ENCODE results near the gene HNRNPH1.
"Not testable (repeated sequence)": the region's sequence is repeated elsewhere in the genome, so short reads cannot be mapped to it uniquely, and the experiment has no call there.

HNRNPH1 gene

DNA sequence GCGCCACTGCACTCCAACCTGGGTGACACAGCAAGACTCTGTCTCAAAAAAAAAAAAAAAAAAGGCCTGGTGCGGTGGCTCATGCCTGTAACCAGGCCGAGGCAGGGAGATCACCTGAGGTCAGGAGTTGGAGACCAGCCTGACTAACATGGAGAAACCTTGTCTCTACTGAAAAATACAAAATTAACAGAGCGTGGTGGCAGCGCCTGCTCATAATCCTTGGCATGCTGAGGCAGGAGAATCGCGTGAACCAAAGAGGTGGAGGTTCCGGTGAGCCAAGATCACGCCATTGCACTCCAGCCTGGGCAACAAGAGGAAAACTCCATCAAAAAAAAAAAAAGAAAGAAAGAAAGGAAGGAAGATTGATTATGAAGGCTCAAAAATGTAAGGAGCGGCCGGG, 15.8 kb upstream of the HNRNPH1 start:
- DNase-seq, H3K4me3 Mint-ChIP-seq, H3K36me3 Mint-ChIP-seq, CTCF ChIA-PET, H3K27ac Mint-ChIP-seq, H3K9me3 Mint-ChIP-seq, H3K4me1 Mint-ChIP-seq: not testable (repeated sequence)
- peaks cover 12% of the 10 kb centered on the region for H3K27me3 Mint-ChIP-seq

DNA sequence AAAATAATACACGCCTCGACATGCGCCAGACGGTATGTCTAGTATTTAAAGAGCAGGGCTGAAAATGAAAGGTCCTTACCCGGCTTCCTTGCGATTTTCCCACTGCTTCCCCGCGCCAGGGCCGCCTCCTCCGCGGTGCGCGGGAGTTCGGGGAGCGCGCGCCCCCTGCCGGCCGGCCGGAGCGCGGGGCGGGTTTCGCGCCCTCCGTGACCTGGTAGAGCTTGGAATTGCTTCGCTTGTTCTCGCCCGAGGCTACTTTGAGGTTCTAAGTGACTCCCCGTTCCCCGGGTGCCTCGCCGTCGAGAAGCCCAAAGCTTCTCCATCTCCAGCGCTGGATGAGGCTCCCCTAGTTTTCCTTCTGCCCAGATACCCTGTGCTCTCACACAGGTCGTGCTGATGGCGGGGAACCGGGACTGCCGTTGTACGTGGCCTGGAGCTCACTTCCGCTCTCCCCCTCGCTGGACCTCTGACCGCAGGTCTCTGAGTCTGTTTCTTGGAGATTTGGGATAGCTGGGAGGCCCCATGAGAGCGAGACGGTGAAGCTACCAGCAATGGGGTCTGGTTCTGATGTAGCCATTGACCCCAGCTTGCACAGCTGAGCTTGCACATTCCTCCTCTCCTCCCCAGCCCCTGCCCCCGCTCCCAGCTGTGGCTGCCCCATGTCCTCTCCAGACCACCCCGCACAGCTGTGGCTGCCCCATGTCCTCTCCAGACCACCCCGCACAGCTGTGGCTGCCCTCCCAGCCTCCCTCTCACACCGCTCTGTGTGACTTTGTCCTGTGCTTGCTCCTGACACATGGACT, 11.1 kb upstream of the HNRNPH1 start:
- H3K9me3 Mint-ChIP-seq, H3K4me3 Mint-ChIP-seq, DNase-seq, CTCF ChIA-PET, H3K27ac Mint-ChIP-seq, H3K36me3 Mint-ChIP-seq, H3K27me3 Mint-ChIP-seq, H3K4me1 Mint-ChIP-seq: not testable (repeated sequence)

DNA sequence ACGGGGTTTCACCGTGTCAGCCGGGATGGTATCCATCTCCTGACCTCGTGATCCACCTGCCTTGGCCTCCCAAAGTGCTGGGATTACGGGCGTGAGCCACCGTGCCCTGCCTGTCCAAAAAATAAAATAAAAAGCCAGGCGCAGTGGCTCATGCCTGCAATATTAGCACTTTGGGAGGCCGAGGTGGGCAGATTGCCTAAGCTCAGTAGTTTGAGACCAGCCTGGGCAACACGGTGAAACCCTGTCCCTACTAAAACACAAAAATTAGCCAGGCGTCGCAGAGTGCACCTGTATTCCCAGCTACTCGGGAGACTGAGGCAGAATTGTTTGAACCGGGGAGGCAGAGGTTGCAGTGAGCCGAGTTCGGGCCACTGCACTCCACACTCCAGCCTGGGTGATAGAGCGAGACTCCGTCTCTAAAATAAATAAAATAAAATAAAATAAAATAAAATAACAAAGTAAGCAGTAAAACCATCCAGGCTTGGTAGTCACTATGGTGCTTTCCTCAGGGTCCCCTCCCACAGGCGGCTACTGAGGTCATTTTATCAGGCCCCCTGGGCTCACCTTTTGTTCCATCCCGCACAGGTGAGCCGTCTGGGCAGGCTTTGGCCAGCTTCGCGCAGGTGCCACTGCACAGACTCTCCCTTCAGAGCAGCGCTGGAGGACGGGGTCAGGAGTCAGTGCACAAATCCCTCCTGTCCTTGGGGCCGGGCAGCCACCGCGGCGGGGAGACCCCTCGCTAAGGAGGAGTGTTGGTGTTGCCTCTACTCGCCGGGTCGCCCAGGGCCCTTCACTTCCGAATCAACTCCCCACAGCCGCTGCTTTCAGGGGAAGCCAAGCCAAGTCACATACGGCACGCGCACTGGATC, 10.3 kb upstream of the HNRNPH1 start:
- H3K9me3 Mint-ChIP-seq, H3K27me3 Mint-ChIP-seq, H3K4me1 Mint-ChIP-seq, DNase-seq, H3K27ac Mint-ChIP-seq, H3K36me3 Mint-ChIP-seq: not testable (repeated sequence)
- CTCF ChIA-PET: interaction anchor here (0.6 to 1.6 kb wide), 2 partner anchors 10 to 71 kb away, joined by 3 to 9 read pairs; partner anchors contain the start of gene HNRNPH1
- H3K4me3 Mint-ChIP-seq: peak overlapping the region; percentile 62

DNA sequence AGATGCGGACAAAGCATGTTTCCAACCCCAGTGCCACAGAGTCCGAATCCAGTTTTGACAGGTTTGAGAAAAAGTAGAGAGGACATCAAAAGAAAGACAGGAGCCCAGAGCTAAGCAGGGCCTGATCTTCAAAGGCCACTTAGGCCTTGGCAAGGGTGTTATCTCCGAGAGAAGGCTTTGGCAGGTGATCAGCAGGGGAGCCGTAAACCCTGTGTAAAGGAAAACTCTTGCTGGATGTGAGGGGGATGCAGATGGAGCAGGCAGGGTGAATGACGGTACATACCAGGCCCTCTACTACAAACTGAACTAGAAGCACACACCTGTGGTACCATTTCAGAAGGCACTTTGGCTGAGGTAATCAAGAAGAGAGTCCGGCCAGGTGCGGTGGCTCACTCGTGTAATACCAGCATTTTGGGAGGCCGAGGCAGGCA, 1.4 kb upstream of the HNRNPH1 start:
- H3K36me3 Mint-ChIP-seq: peaks cover 40% of the 10 kb centered on the region
- peak overlapping the region; percentile 98 for H3K27ac Mint-ChIP-seq
- CTCF ChIA-PET: no interaction called here
- H3K4me3 Mint-ChIP-seq: peak overlapping the region; percentile 92
- H3K27me3 Mint-ChIP-seq: peaks cover 11% of the 10 kb centered on the region
- no peak for DNase-seq
- H3K4me1 Mint-ChIP-seq: peaks cover 30% of the 10 kb centered on the region
- no peaks in the 10 kb centered on the region for H3K9me3 Mint-ChIP-seq

DNA sequence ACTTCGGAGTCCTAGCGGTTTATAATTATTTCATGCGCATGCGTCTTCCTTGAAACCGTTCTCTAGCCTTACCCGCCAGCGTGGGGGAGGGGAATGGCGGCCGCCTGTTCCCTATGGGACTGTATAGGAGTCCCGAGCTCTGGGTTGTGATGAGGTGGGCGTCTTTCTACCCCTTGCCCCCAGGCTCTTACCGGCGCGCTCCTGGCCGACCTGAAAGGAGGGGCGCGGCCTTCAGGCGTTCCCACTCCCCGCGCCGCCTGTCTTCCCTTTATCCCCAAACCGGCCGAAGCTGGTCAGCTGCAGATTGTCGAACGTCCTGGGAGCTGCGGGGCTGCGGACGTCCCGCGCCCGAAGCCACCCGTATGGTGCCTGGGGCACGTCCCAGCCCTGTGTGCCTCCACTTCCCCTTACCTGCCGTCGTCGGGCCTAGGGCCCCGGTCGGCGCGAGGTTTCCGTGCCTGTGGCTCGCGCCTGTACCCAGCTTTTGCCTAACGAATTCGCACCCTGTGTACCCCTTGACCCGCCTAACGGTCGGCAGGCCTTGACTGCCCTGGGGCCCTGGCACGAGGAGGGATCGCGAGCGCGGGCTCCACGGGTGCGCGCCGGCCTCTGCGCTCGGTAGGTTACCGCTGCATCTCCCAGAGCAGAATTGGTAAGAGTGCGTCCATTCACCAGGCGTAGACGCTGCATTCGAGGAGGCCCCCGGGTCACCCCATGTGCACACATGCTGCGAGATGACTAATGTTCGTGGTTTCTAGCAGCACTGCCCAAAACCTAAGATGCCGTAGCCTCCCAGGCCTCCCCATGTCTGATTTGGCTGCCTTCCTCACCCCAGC, 653 bp upstream of the HNRNPH1 start:
- no peaks in the 10 kb centered on the region for H3K9me3 Mint-ChIP-seq
- peaks cover 32% of the 10 kb centered on the region for H3K4me1 Mint-ChIP-seq

DNA sequence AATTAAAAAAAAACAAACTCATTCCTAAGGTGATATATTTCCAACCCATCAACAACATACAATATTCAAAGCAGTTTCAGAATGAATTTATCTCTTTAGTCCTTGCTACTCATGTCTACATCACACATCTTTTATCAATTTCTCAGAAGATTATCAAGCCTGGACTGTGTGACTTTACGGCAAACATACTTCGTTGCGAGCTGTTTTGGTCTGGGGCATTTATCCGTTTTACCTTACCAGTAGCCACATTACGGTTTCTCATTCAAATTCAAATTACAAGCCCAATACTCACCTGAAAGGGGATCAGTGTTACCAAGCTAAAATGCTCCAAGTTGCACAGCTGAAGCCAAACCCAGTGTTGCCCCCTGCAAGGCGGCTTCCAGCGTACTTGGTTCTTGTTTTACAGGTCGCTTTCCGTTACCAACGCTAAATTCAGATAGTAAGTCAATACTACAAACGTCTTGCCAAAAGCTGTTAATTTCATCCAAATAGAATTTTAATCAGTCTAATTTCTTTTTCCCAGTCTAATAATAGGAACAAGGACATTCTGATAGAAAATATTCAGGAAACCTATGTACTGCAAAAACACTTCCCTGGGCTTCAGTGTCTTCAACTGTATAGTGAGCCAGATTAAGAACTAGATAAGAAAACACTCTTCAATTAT, 1.8 kb downstream of the HNRNPH1 start:
- CTCF ChIA-PET: interaction anchor here (2.0 kb wide), 1 partner anchor 8 kb away, joined by 5 read pairs; no protein-coding TSS in a partner anchor
- peak overlapping the region; percentile 98 for H3K27ac Mint-ChIP-seq
- H3K4me1 Mint-ChIP-seq: peaks cover 56% of the 10 kb centered on the region

More for the DNA sequence above, 653 bp upstream of the HNRNPH1 start:
- peaks cover 44% of the 10 kb centered on the region for H3K36me3 Mint-ChIP-seq
- H3K27ac Mint-ChIP-seq: peak overlapping the region; percentile 98
- H3K27me3 Mint-ChIP-seq: peaks cover 11% of the 10 kb centered on the region
- peak; percentile 58 for DNase-seq
- H3K4me3 Mint-ChIP-seq: peak overlapping the region; percentile 92
- CTCF ChIA-PET: interaction anchor here (0.7 to 1.8 kb wide), 6 partner anchors 9 to 73 kb away, joined by 3 to 9 read pairs (median 4); partner anchors contain the start of gene CBY3

DNA sequence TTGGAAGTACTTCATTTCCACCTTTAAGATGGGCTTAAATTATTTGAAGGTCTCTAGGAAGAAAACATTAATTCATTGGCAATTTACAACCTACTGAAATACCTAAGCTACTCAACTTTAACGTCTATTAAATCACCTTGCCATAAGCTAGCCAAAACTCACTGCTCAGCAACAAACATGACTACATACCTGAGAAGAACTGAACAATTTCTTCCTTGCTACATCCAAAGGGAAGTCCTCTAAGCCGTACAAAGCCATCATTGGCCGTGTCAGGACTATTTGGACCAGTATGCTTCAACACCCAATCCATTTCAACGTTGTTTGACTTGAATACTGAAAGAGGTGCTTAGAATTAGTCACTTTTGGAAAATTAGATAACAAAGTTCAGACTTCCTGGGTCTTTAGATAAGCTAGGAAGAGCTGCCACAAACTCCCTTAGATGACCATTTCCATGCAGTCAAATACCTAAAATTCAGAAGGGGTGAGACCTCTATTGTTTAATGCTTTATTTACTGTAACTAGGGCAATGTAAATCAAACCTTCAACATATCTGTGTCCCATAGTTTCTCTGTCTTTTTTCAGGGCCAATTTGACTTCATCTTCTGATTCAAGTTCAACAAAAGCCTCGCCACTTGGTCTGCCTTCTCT, 2.6 kb downstream of the HNRNPH1 start:
- peak overlapping the region; percentile 98 for H3K27ac Mint-ChIP-seq
- CTCF ChIA-PET: no interaction called here
- peaks cover 11% of the 10 kb centered on the region for H3K27me3 Mint-ChIP-seq
- DNase-seq: no peak
- peaks cover 71% of the 10 kb centered on the region for H3K36me3 Mint-ChIP-seq
- H3K4me1 Mint-ChIP-seq: peaks cover 64% of the 10 kb centered on the region
- no peaks in the 10 kb centered on the region for H3K9me3 Mint-ChIP-seq
- H3K4me3 Mint-ChIP-seq: peak overlapping the region; percentile 92

More for the DNA sequence above, 1.8 kb downstream of the HNRNPH1 start:
- Mint-ChIP-seq H3K9me3 (no peaks in the 10 kb centered on the region), H3K27me3 (peaks cover 11% of the 10 kb centered on the region), H3K4me3 (peak overlapping the region; percentile 92), H3K36me3 (peaks cover 63% of the 10 kb centered on the region)
- DNase-seq: no peak

DNA sequence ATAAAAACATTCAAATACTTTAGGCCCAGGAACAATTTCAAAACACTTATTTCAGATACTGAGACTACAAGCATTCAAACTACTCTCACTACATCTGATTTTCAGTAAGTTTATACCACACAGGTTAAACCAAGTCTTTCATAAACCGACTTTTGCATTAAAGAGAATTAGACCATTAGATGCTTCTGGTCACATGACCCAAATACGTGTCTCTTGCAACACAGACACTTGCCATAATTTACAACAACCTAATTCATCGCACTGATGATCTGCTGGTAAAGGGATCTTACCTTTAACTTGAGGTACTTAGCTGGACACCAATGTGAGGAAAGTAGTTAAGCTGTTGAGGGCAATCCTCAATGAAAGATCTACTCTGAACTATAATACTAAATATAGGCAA, 3.2 kb downstream of the HNRNPH1 start:
- CTCF ChIA-PET: interaction anchor here (1.7 kb wide), 1 partner anchor 11 kb away, joined by 5 read pairs; no protein-coding TSS in a partner anchor
- H3K9me3 Mint-ChIP-seq: no peaks in the 10 kb centered on the region
- H3K4me3 Mint-ChIP-seq: peak overlapping the region; percentile 92
- H3K36me3 Mint-ChIP-seq: peaks cover 74% of the 10 kb centered on the region
- peak overlapping the region; percentile 98 for H3K27ac Mint-ChIP-seq
- no peak for DNase-seq
- H3K4me1 Mint-ChIP-seq: peaks cover 67% of the 10 kb centered on the region
- H3K27me3 Mint-ChIP-seq: peaks cover 11% of the 10 kb centered on the region

DNA sequence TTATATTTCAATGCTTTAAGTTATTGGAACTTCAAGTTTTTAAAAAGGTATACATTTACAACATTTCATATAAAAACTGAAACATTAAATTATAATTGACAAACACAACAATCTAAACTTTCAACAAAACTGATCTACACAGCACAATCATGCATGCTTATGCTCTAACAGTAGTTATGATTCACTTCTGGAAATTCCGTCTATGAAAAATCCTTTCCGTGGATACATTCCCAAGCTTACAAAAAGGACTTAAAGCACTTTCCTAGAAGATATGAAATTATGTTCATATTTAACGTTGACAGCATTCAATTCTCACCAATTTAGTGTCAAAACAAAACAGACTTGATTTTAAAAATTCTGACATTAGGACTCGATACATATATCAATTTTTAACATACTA, 3.7 kb downstream of the HNRNPH1 start:
- H3K4me3 Mint-ChIP-seq: peak overlapping the region; percentile 92
- peaks cover 72% of the 10 kb centered on the region for H3K36me3 Mint-ChIP-seq
- peaks cover 11% of the 10 kb centered on the region for H3K27me3 Mint-ChIP-seq
- CTCF ChIA-PET: interaction anchor here (1.7 kb wide), 1 partner anchor 11 kb away, joined by 5 read pairs; no protein-coding TSS in a partner anchor
- H3K9me3 Mint-ChIP-seq: no peaks in the 10 kb centered on the region
- no peak for DNase-seq
- peaks cover 65% of the 10 kb centered on the region for H3K4me1 Mint-ChIP-seq
- no peak overlapping the region for H3K27ac Mint-ChIP-seq

DNA sequence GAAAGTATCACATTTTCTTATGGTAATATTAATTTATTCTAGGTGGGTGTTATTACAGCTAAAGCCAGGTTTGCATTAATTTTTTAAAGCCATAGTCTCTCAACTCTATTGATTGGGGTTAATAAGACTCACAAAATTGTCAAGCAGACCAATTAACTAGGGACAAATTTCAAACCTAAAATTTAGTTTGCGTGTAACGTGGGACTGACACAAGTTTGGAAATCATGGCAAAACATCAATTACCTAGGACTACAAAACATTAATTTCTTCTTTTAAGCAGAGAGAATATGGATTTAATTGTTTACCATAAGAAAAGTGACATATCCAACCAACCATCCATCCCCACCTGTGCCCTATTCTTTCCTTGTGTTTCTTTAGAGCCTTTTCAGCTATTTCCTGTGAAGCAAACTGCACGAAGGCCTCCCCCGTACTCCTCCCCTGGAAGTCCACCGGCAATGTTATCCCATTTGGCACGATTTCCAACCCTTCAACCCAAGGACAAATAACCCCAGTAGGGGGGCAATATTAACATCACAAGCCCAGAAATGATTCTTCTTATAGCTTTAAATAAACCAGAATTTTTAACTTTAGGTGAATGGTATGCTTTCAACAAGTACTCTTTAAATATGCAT, 4.4 kb downstream of the HNRNPH1 start:
- Mint-ChIP-seq H3K27me3 (peaks cover 11% of the 10 kb centered on the region), H3K9me3 (no peaks in the 10 kb centered on the region), H3K36me3 (peaks cover 76% of the 10 kb centered on the region), H3K4me3 (peak overlapping the region; percentile 77), H3K4me1 (peaks cover 61% of the 10 kb centered on the region), H3K27ac (peak overlapping the region; percentile 74)
- no peak for DNase-seq
- CTCF ChIA-PET: interaction anchor here (1.7 kb wide), 1 partner anchor 10 kb away, joined by 5 read pairs; no protein-coding TSS in a partner anchor

DNA sequence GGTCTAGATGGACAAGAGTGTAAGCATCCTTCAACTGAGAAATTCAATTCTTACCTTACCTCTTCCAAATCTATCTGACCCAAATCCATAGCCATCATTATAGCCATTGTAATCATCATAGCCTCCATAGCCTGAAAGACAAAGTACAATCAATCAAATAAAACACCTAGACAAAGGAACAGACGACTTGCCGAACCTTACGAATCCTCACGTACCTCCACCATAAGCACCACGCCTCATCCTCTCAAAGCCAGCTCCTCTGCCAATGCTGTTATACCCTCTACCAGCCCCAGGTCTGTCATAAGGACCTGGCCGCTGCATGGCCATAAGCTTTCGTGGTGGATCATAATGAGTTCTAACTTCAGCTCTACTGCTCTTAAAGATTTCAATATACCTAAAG, 5.5 kb downstream of the HNRNPH1 start:
- H3K4me3 Mint-ChIP-seq: peak overlapping the region; percentile 52
- no peaks in the 10 kb centered on the region for H3K9me3 Mint-ChIP-seq
- no peak for DNase-seq
- H3K27me3 Mint-ChIP-seq: peaks cover 5% of the 10 kb centered on the region
- H3K27ac Mint-ChIP-seq: peak overlapping the region; percentile 82
- peaks cover 69% of the 10 kb centered on the region for H3K4me1 Mint-ChIP-seq
- H3K36me3 Mint-ChIP-seq: peaks cover 82% of the 10 kb centered on the region
- CTCF ChIA-PET: no interaction called here

DNA sequence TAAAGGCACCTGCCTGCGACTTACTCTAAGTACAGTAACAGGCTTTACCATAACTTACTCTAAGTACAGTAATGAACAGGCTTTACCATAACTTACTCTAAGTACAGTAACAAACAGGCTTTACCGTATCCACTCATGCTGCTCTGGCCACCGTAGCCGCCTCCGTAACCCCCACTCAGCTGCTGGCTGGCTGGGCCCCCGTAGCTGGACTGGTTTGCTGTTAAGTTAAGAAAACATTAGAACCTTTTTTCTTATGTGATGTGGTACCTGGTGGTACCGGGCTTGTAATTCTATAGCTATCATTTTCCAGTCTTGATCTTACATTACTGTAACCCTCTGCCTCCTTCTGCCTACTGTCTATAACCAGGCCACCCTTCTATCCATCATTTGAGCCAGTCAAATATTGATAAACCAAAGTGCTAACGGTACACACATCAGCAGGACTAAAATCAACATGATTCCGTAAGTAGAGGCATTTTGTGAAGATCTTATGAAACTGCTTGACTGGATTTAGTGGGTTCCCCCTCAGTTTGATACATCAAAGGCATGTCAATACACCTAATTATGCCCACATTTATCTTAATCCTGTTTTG, 7.4 kb downstream of the HNRNPH1 start:
- no peak for DNase-seq
- H3K36me3 Mint-ChIP-seq: peaks cover 78% of the 10 kb centered on the region
- H3K4me1 Mint-ChIP-seq: peaks cover 72% of the 10 kb centered on the region
- H3K9me3 Mint-ChIP-seq: no peaks in the 10 kb centered on the region
- CTCF ChIA-PET: interaction anchor here (1.2 kb wide), 1 partner anchor 8 kb away, joined by 3 read pairs; no protein-coding TSS in a partner anchor
- H3K4me3 Mint-ChIP-seq: no peak overlapping the region
- H3K27ac Mint-ChIP-seq: peak overlapping the region; percentile 65
- H3K27me3 Mint-ChIP-seq: no peaks in the 10 kb centered on the region

Measured in activated naive CD4-positive, alpha-beta T cell treated with anti-CD3 and anti-CD28 coated beads, Interleukin-2, amount 10 ng/mL, durations not matched to agents 7 days and 5 days (primary cell).